HG03342 (cell line): Measurements from ENCODE around the gene MRPS15.

Experiments
- ATAC-seq: cut with Tn5 transposase; IDR thresholded peaks from one replicate; pipeline ENCODE4 v1.9.1; 2021; ENCODE audit warnings: mild to moderate bottlenecking, moderate library complexity; ENCODE audit not compliant: unreplicated experiment

MRPS15 gene

GRCh38 chr1:36432616-36433015 lies 31.6 kb downstream of the MRPS15 start:
- no peak for ATAC-seq

DNA sequence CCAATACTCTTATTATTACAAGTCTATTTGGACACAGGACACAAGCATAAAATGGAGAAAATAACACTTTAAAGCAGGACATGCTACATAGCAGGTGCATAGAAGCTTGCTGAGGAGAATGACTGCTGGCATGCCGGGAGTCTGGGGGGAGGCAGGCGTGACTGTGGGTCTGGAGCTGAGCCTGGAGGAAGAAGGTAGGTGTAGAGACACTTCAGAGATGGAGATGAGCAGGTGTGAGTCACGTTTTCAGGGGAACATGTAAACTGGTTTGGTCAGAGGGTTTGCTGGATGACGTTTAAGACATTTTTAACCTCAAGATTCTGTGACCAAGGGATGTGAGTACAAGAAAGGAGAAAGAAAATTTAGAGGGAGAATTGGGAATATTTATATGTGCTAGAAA lies 38.4 kb downstream of the MRPS15 start:
- no peak for ATAC-seq

DNA sequence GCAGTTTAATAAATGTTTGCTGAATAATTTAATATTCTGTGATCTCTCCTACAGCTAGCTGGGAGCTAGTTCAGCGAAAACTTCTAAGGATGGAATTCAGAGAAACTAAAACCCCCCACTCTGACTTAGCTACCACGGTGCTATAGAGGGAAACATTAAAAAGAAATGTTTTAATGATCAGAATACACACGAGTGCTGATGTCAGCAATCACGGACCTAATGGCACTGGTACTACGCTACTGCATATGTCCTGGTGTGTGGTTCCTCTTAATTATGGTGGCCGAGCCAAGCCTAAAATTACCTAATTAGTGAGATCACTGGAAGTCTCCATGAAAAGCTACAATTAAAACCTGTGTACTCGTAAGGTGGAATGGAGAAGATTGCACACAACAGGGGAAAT lies 42.5 kb downstream of the MRPS15 start:
- no peak for ATAC-seq

GRCh38 chr1:36420836-36421317 lies 43.3 kb downstream of the MRPS15 start:
- ATAC-seq = peak; percentile 67

DNA sequence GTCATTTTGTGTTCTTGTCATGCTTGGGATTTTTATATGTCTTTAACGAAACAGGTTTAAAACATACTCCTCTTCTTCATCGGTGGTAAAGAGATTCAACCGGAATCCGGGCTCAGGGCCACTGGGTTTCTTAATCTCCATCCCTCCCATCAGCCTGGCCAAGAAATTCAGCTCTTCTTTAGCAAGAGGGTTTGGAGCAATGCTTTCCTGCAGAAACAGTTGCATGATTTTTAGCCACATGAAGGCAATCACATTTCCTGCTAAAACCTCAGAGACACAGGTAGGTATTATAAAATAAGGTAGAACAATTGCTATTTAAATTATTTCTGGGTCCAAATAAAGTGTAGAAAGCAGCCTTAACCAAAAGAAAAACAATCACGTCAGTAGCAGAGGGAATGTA lies 43.8 kb downstream of the MRPS15 start:
- no peak for ATAC-seq

- no peak for ATAC-seq
Measured at GRCh38 chr1:36419569-36419968, 44.6 kb downstream of the MRPS15 start.

GRCh38 chr1:36419140-36419539 lies 45.0 kb downstream of the MRPS15 start:
- ATAC-seq = no peak

DNA sequence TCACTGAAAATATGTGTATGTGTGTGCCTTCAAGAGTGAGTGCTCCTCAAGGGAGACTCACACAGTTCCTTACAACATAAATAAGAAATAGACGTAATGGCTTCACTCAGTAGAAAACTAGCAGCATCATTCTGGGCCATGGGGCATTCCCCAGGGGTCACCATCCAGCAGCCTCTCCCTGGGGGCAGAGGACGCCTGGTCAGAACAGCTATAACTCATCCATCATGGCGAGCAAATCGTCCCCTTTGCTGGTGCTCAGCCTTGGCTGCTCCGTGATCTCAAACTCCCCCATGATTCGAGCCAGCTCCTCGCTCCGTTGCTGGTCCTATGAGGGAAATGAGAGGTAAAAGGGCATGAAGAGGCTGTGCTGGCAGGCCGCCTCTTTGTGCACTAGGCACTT lies 46.3 kb downstream of the MRPS15 start:
- no peak for ATAC-seq

DNA sequence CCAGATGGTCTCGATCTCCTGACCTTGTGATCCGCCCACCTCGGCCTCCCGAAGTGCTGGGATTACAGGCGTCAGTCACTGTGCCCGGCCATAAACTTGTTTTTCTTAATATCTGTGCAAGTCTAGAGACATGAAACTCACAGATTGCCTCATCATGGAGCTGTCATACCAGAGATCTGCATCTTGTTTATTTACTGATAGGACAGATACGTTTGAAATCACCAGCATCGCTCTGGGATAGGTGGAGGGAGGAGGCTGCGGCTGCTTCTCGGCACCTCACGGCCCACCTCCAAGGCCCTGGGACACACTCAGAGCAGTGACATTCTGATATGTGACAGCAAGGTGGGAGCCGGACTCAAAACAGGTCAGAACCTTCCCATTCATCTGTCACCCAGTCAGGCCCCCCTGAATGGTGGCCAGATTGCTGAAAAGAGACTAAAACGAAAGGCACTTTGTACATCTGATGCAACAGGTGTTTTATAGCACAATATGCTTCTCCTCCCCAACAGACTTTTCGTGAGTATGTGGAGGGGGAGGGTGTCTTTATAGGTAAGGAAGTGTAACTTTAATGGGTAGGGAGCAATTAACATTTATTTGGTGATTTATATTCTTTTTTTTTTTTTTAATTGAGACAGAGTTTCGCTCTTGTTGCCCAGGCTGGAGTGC lies 48.4 kb downstream of the MRPS15 start:
- no peak for ATAC-seq

DNA sequence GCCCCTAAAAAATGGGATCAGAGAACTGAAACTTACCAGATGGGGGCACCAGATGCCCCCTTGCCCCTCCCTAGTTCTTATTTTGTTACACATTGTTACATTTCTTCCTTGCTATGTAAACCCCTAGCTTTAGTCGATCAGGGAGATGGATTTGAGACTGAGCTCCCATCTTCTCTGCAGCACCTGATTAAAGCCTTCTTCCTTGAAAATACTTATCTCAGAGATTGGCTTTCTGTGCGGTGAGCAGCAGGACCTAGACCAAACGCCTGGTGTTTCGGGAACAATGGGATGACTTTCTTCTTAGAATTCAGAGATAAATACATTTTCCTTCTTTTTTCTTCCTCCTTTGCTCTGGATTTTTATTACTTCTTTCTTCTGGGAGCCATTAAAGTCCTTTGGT lies 49.8 kb downstream of the MRPS15 start:
- no peak for ATAC-seq

DNA sequence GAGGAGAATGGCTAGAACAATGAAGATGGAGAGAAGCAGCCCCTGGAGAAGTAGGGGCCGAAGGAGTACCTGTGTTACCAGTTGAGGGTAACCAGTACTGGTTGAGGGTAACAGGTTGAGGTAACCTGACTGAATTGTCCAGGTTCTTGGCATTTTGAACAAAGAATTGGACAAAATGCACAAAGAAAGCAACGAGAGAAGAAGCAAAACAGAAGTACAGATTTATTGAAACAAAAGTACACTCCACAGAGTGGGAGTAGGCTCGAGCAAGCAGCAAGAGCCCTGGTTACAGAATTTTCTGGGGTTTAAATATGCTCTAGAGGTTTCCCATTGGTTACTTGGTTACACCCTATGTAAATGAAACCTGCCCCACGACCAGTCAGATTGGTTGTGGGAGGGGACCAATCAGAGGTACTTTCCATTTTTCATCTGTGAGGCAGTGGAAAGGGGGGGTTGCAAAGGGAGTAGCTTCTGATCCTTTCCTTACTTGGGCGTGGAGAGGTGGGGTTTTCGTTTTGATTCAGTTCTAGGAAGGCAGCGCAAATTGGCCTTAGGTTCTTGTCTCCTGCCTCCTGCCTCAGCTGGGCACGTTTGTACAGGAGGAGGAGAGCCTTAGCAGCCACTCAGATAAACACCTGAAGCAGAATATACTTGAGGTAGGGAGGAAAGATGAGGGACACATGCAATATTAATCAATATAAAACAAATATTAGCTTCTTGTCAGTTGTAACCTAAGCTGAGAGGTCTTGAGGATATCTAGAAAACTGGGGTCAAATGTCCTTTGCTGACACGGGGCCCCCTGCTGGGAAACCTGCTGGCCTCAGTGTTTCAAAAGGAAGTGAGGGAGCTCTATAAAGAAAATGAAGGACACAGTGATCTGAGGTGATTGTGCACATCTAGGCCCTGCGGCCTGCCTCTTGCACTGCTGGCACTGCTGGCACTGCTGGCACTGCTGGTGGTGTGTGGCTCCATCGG lies 52.2 kb downstream of the MRPS15 start:
- no peak for ATAC-seq

DNA sequence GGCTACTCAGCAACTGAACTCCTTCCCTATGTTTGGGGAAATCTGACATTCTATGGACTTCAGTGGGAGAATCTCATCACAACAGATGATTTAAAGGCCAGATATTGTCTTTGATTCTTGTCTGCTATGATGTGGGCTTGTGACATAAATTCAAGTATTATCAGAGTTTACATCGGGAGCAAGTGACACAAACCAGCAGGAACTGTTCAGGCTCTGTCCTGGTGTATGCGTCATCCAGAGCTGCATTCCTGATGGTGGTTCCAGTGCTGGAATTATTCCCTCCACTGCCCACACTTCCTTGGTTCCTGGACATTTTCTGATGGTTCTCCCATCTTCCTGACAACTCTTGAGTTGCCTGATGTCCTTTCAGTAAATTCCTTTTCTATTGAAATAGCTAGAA lies 55.7 kb downstream of the MRPS15 start:
- ATAC-seq = no peak

GRCh38 chr1:36406440-36406839 lies 57.7 kb downstream of the MRPS15 start:
- ATAC-seq = no peak
